CD4-positive, alpha-beta T cell treated with Interleukin-15 for 1 hour (primary cell): ENCODE measurements around the gene RAD51C.
"Not testable (repeated sequence)": the region's sequence is repeated elsewhere in the genome, so short reads cannot be mapped to it uniquely, and the experiment has no call there.

ENCODE experiments used
- DNase-seq: peaks from one replicate; pipeline ENCODE4 v3.0.0-alpha.2; 2020

The RAD51C gene

DNA sequence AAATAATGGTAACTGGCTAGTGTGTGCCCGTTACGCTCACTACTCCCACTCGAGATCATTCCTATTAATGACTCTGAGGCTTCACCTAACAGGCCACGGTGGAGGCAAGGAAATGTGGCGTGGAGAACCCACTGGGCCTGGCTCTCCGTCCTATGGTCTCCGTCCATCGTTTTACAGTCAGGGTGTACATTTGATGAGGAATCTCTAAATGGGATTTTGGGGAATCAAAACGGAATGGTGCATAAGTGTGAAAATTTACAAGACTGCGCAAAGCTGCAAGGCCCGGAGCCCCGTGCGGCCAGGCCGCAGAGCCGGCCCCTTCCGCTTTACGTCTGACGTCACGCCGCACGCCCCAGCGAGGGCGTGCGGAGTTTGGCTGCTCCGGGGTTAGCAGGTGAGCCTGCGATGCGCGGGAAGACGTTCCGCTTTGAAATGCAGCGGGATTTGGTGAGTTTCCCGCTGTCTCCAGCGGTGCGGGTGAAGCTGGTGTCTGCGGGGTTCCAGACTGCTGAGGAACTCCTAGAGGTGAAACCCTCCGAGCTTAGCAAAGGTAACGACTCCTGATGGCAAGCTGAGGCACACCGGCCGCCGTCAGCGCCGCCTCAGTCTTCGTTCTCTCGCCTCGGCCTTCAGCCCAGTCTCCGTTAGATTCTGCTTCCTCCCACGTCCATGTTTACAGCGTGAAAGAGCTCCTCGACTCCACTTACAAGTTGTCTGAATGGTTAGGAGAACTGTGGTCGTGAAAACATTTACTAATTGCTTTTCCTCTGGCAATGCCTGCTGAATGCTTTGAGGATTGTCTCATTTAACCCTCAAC is at the start of gene RAD51C:
RAD51C (plus strand) TSS at position 364 of the 817 bp plus-strand sequence; CDS start at position 406, 42 bp downstream.
- DNase-seq = peak; percentile 88

DNA sequence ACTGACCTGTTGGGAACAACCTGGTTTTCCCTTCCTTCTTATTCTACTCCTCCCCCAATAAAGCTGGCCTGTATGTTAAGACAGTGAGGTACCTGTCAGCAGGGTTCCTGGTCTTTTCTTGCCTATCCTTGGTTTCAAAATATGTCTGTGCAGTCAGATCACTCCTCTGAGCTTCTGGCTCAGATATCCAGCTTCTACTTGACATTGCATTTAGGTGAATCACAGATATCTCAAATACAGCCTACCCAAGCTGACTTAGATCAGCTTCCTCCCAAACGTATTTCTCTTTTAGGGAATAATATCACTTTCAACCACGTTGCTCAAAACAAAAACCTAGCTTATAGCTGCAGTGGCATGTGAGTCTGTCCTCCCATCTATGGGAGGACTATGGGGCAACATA is 49.3 kb upstream of the RAD51C start:
- DNase-seq = no peak

DNA sequence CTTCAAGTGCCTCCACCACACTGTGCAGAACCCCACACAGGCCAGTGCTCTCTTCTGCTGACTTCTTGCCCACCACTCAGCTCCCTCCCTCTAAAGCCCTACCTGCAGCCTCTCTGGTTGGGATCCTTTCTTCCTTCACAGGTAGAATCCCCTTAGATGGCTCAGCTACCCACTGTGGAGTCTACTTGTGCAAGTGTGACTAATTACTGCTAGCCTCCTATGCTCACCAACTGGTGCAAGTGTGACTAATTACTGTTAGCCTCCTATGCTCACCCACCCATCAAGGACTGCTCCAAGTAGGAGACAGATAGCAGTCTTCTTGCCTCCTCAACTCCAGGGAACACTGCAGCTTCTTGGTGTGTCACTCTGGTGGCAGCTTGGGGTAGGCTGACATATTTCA is 44.2 kb upstream of the RAD51C start:
- no peak for DNase-seq

DNA sequence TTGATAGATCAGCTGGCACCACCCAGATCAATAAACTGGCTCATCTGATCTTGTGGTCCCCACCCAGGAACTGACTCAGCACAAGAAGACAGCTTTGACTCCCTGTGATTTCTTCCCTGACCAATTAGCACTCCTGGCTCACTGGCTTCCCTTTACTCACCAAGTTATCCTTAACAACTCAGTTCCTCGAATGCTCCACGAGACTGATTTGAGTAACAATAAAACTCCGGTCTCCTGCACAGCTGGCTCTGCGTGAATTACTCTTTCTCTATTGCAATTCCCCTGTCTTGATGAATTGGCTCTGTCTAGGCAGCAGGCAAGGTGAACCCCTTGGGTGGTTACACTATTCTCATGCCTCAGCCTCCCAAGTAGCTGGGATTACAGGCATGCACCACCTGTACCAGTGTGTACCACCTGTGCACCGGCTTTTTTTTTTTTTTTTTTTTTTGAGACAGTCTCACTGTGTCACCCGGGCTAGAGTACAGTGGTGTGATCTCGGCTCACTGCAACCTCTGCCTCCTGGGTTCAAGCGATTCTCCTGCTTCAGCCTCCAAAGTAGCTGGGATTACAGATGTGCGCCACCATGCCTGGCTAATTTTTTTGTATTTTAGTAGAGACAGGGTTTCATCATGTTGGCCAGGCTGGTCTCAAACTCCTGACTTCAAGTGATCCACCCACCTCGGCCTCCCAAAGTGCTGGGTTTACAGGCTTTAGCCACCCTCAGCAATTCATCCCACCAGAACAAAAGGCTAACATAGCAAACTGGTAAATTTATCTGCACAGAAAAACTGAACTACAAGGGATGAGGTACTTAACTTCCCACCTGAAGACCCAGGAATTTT is 34.2 kb upstream of the RAD51C start:
- not testable (repeated sequence) for DNase-seq

DNA sequence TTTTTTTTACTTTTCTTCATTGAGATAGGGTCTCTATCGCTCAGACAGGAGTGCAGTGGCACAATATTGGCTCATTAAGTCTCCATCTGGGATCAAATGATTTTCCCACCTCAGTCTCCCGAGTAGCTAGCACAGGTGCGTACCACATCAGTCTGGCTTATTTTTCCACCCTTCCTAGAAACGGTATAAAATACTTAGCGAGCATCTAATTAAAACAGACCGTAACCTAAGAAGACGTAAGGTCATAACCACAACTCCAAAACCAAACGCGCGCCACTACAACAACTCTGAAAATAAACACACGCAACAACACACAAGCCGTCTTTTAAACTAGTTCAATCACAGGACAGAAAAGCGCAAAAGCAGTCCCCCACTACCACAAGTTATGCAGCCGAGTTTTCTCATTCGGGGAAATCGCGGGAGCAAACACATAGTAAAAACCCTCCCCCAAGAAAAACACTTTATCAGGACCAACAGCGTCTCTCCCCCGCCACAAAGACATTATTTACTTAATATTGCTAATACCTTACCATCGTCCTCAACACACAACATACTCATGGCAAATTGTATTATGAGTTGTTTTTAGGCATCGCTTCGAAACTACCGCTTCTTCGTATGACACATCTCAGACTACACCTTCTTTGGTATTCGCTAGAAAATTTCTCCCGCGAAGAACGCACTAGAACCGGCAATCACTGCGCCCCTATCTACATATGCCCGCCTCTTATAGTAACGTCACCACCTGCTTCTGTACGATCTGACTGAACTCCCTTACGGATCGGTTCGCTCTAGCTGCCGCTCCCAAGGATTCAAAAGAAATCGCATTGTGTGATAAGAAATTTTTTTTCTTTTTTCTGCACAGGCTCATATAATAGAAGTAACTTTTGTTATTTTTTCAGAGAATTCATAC is 33.3 kb upstream of the RAD51C start:
- DNase-seq = peak; percentile 89

DNA sequence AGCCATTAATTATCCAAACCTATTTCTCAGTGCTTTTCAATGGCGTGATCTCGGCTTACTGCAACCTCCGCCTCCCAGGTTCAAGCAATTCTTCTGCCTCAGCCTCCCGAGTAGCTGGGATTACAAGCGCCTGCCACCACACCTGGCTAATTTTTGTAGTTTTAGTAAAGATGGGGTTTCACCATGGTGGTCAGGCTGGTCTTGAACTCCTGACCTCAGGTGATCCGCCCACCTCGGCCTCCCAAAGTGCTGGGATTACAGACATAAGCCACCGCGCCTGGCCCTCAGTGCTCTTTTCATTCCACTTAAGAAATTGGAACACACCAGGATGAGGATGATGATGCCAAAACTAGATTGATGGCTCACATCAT is 32.7 kb upstream of the RAD51C start:
- not testable (repeated sequence) for DNase-seq

DNA sequence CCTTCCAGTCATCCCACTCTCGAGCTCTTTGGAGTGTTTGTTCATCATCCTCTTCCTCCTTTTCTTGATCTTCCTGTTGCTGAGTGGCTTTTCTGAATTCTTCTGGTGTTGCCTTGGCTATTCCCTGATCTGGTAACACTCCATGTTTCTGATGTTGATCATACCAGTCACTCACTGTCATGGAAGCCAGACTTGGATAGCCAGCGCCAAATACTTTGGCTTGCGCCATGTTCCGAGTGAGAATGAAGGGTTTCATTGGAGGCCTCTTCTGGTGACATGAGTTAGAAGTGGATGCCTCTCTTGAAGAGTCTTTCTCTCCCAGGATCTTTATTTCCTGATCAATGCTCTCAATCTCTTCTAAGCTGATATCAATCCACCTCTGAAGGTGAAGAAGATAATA is 31.8 kb upstream of the RAD51C start:
- DNase-seq = no peak

DNA sequence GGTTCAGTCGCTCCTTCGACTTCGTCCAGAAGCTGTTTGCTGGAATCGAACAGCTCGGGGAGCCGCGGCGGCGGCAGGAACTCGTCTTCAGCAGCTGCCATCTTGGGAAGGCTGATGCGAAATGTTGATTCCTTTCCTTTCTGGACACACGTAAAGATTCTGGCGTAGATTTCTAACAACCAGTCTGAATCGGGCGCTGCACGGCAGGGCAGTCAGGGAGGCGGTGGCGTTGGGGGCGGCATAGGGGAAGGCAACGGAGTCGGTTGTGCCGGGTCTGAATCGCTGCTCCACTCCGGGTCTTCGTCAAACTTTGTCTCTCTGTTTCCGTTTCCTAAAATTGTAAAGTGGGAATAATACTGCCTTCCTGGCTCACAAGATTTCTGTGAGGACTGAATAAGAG is 30.9 kb upstream of the RAD51C start:
- no peak for DNase-seq

DNA sequence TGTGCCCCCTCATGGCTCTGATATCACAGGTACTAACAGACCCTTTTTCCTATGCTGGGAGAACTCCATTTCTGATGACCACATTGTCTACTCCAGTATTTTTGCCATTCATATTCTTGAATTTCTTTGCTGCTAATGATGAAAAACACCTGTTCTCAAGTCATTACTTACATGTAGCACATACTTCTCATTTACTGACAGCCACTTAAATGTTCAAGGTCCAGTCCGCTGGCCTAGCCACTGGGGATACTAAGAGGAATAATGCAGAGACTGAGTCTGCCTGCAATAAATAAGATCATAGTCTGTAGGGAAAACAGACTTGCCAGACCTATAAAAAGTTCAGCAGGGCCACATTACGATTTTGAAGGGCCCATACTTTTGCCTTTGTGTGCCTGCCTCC is 28.1 kb upstream of the RAD51C start:
- no peak for DNase-seq

DNA sequence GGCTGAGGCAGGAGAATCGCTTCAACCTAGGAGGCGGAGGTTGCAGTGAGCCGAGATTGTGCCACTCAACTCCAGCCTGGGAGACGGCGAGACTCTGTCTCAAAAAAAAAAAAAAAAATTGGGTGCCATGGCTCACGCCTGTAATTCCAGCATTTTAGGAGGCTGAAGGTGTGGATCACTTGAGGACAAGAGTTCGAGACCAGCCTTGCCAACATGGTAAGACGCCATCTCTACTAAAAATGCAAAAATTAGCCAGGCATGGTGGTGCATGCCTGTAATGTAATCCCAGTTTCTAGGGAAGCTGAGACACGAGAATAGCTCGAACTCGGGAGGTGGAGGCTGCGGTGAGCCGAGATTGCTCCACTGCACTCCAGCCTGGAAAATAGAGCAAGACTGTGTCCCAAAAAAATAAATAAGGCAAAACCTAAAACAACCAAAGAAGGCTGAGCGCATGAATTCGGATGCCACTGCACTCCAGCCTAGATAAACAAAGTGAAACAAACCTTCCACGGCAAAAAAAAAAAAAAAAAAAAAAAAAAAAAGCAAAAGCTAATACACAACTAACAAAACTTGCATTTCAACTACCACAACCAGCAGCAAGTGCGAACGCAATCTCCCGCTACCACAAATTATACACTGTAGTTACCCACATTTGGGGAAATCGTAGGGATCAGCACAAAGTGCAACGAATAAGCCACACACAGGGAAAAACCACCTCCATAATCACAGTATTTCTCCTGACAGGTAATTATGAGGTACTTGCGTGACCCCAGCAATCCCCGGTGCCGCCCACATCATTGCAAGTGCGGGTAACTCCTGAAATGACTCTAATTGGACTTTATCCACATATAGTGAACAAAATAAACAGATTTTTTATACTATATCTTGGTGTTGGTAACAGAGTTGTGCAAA is 26.2 kb upstream of the RAD51C start:
- no peak for DNase-seq

DNA sequence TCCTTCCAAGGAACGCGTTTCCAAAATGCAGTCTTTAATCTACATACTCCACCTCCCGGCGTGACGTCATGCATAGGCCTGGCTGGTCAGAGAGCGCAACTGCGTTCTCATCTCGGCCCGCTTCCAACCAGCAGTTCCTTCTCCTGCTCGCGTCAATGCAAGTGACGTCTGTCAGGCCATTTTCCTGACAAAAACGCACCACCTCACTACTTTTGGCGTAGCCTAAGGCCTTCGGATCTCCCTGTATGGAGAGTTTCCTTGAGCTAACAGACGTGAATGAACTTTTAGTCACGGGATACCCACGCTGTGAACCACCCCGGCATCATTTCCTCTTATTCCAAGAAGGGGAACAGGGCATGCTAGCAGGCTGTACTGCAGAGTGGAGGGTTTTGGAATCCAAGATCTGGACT is 25.5 kb upstream of the RAD51C start:
- peak; percentile 78 for DNase-seq

DNA sequence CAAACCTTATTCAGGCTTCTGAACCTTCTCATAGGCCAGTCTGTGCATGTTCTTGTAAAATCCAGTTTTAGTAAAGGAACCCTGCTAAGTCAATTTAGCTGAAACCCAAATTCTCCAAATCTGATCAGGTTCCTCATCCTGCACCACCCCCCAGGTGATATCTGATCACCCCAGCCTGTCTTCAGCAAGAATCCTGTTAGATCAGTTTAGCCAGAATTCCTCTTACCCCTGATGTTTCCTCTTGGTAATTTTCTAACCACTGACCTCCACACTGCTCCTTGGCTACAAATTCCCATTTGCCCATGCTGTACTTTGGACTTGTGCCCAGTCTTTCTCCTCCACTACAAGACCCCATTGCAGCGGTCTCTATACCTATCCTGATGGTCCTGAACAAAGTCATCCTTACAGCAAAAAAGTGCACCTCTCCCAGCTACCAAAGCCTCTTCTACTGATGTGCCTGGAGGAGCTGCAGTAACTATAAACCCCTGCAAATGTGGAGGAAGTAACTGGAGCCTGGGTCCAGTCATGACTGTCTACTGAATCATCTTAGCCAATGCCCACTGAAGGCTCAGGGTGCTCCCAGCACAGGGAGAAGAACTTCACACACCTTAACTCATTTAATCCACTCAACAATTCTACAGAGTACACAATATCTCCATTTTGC is 24.3 kb upstream of the RAD51C start:
- DNase-seq = no peak

DNA sequence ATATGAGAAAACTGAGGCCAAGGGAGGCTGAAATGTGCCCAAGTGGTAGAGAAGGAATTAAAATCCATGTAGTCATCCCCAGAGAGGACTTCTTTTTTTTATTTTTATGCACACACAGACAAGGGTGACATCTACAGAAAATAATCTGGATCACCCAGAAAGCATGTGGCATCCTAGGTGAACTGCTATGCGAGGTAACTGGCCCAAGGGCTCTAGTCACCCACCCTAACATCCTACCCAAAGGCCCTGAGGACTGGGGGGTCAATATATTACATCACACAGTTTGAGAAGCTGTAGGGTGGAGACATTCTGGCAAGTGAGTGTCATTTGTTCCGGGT is 23.8 kb upstream of the RAD51C start:
- DNase-seq = no peak

DNA sequence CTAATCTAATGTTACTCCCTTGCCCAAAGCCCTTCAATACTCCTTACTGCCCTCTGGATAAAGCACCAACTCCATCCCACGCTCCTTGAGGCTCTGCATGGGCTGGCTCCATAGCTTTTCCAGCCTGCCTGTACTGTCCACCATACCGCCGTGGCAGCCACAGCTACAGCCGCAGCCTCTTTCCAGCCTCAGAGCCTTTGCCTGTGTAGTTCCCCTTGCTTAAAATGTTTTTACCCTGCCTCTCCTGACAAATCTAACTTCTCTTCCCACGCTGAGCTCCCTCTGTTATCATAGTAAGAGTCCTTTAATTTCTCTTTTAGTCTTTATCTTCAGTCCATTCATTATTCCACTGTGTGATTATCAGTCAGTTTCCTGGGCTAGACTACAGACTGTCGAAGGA is 22.5 kb upstream of the RAD51C start:
- no peak for DNase-seq

DNA sequence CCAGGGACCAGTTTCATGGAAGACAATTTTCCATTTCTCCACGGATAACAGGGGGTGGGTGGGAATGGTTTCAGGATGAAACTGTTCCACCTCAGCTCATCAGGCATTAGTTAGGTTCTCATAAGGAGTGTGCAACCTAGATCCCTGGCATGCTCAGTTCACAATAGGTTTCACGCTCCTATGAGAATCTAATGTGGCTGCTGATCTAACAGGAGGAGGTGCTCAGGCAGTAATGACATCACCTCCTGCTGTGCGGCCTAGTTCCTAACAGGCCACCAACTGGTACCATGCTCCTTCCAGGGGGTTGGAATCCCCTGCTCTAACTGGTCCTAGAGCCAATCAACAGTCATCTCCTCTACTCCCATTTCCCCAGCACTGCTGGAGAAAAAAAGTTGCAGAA is 20.4 kb upstream of the RAD51C start:
- no peak for DNase-seq

DNA sequence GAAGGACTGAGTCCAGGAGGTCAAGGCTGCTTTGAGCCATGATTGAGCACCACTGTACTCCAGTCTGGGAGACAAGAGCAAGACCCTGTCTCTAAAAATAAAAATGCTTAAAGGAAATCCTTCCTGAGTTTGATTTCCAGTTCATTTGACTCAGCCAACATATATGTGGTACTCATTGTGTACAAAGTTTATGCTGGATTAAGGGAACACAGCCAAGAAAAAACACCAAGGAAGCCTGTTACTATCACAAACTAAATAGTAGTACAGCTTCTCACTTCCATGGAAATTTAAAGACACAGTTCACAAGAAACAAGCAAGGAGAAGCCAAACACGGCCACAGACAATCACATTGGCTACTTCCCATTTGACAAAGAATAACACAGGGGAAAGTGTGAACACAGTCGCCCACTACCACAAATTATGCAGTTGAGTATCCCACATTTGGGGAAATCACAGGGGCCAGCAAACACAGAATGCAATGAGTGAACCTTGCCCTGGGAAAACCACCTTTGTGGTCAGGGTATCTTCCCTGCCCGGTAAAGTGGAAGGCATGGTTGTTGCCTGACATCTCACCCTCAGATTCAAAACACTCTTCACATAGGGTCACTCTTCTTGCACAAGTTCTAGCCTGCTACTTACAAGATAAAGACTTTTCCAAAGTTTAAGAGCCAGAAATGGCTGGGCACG is 15.1 kb upstream of the RAD51C start:
- DNase-seq = no peak

DNA sequence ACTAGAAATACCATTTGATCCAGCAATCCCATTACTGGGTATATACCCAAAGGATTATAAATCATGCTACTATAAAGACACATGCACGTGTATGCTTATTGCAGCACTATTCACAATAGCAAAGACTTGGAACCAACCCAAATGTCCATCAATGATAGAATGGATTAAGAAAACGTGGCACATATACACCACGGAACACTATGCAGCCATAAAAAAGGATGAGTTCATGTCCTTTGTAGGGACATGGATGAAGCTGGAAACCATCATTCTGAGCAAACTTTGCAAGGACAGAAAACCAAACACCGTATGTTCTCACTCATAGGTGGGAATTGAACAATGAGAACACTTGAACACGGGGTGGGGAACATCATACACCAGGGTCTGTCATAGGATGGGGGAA is 14.1 kb upstream of the RAD51C start:
- not testable (repeated sequence) for DNase-seq

DNA sequence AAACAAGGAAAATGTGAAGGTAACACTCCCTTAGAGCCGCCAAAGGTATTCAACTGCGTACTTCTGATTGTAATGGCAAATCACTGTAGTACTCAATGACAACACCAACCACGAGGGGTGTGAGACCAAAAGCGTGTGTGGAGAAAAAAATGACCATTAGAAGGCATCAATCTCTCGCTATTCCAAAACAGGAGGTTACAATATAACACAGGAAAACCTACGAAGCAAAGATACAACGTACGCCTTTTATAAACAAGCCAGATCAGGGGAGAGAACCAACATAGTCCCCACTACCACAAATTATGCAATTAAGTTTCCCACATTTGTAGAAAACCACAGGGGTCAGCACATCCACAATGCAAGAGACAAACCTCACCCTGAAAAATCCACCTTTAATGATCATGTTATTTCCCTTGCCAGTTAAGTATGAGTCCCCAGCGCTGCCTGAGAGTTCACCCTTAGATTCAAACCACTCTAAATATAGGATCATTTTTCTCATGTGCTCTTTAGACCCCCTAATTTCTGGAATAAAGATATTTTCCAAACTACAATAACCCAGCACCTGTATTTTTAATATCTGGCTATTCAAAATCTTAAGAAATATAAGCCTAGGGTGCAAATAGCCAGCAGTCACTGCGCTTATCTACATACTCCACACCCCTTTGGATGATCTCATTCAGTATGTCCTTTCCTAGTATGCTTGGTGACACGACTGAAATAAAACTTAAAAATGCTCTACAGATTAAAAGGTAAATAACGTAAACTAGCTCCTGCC is 13.0 kb upstream of the RAD51C start:
- no peak for DNase-seq

DNA sequence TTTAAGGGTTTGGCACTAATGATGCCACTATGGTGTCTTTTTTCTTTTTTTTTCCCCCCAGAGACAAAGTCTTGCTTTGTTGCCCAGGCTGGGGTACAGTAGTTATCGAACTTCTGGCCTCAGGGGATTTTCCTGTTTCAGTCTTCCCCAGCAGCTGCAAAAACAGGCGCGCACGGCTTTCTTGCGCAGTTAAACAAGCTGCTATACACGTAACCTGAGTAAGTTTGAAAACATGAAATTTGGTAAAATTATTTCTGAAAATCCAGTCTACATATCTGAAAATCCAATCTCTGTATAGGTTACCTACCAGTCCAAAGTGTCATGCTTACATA is 12.4 kb upstream of the RAD51C start:
- DNase-seq = no peak

DNA sequence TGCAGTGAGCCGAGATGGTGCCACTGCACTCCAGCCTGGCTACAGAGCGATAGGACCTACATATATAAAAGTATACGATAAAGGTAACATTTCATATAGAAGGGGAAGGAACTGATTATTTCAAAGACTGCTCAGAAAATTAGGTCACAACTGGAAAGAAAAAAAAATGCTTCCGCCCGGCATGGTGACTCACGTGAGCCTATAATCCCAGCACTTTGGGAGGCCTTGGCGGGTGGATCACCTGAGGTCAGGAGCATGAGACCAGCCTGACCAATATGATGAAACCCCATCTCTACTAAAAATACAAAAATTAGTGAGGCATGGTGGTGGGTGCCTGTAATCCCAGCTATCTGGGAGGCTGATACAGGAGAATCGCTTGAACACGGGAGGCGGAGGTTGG is 8.4 kb upstream of the RAD51C start:
- no peak for DNase-seq
